ENCODE results near the gene JPH2. TPM values are rescaled to one million over a fixed set of nuclear protein-coding genes. Genes with fewer than 3 reads are reported as not detected.

Gene JPH2
- total RNA-seq, 2 experiments from 2014 or later: 0.07 TPM

GRCh38 chr20:44073675-44074071 lies 113.3 kb downstream of the JPH2 start:
- no peaks in the 10 kb centered on the region for H3K27me3 Mint-ChIP-seq
- H3K4me3 Mint-ChIP-seq: no peak overlapping the region
- no peak for ATAC-seq
- no peak for DNase-seq
- peaks cover 70% of the 10 kb centered on the region for H3K4me1 Mint-ChIP-seq
- intact Hi-C loops (cut with DNase I, micrococcal nuclease): no loop called here
- ChIA-PET CTCF (no interaction called here), POLR2A (interaction anchor here (1.2 kb wide), 1 partner anchor 323 kb away, joined by 3 read pairs; no protein-coding TSS in a partner anchor)
- H3K27ac Mint-ChIP-seq: peak overlapping the region; percentile 0
- H3K36me3 Mint-ChIP-seq (ENCODE audit: low read depth): no peaks in the 10 kb centered on the region
- no peaks in the 10 kb centered on the region for H3K9me3 Mint-ChIP-seq (ENCODE audit: low read depth)

- Mint-ChIP-seq H3K4me3 (no peak overlapping the region), H3K27me3 (no peaks in the 10 kb centered on the region), H3K27ac (peak overlapping the region; percentile 0), H3K9me3 (ENCODE audit: low read depth) (no peaks in the 10 kb centered on the region), H3K36me3 (ENCODE audit: low read depth) (no peaks in the 10 kb centered on the region), H3K4me1 (peaks cover 71% of the 10 kb centered on the region)
- ChIA-PET CTCF (no interaction called here), POLR2A (interaction anchor here (1.2 kb wide), 1 partner anchor 322 kb away, joined by 3 read pairs; no protein-coding TSS in a partner anchor)
- ATAC-seq: no peak
- intact Hi-C loops (cut with DNase I, micrococcal nuclease): no loop called here
- no peak for DNase-seq
Observed at GRCh38 chr20:44073011-44073674, 113.8 kb downstream of the JPH2 start.

GRCh38 chr20:44072384-44072783 lies 114.6 kb downstream of the JPH2 start:
- intact Hi-C loops (cut with DNase I, micrococcal nuclease): no loop called here

GRCh38 chr20:44071526-44072111 lies 115.4 kb downstream of the JPH2 start:
- POLR2A ChIA-PET: no interaction called here
- Mint-ChIP-seq H3K9me3 (ENCODE audit: low read depth) (no peaks in the 10 kb centered on the region), H3K4me1 (peaks cover 80% of the 10 kb centered on the region), H3K27ac (peak overlapping the region; percentile 37), H3K27me3 (no peaks in the 10 kb centered on the region), H3K4me3 (no peak overlapping the region), H3K36me3 (ENCODE audit: low read depth) (no peaks in the 10 kb centered on the region)
- CTCF ChIA-PET: interaction anchor here (0.6 to 0.7 kb wide), 3 partner anchors 18 to 79 kb away, joined by 3 read pairs; no protein-coding TSS in a partner anchor
- ATAC-seq: no peak
- intact Hi-C loops (cut with DNase I, micrococcal nuclease): no loop called here
- DNase-seq: no peak

More at GRCh38 chr20:44072384-44072783, 114.6 kb downstream of the JPH2 start:
- H3K4me3 Mint-ChIP-seq: no peak overlapping the region
- no peaks in the 10 kb centered on the region for H3K36me3 Mint-ChIP-seq (ENCODE audit: low read depth)
- DNase-seq (no peak), ATAC-seq (no peak)
- POLR2A ChIA-PET: no interaction called here
- peaks cover 78% of the 10 kb centered on the region for H3K4me1 Mint-ChIP-seq
- CTCF ChIA-PET: interaction anchor here (0.6 kb wide), 1 partner anchor 48 kb away, joined by 3 read pairs; no protein-coding TSS in a partner anchor
- H3K27me3 Mint-ChIP-seq: no peaks in the 10 kb centered on the region
- no peaks in the 10 kb centered on the region for H3K9me3 Mint-ChIP-seq (ENCODE audit: low read depth)
- no peak overlapping the region for H3K27ac Mint-ChIP-seq

GRCh38 chr20:44071057-44071456 lies 115.9 kb downstream of the JPH2 start:
- H3K27ac Mint-ChIP-seq: no peak overlapping the region
- intact Hi-C loops (cut with DNase I, micrococcal nuclease): no loop called here
- no peaks in the 10 kb centered on the region for H3K36me3 Mint-ChIP-seq (ENCODE audit: low read depth)
- DNase-seq (no peak), ATAC-seq (no peak)
- H3K4me1 Mint-ChIP-seq: peaks cover 80% of the 10 kb centered on the region
- no peaks in the 10 kb centered on the region for H3K27me3 Mint-ChIP-seq
- ChIA-PET POLR2A (no interaction called here), CTCF (interaction anchor here (0.7 kb wide), 1 partner anchor 18 kb away, joined by 3 read pairs; no protein-coding TSS in a partner anchor)
- H3K4me3 Mint-ChIP-seq: no peak overlapping the region
- no peaks in the 10 kb centered on the region for H3K9me3 Mint-ChIP-seq (ENCODE audit: low read depth)

- Mint-ChIP-seq H3K4me3 (peak overlapping the region; percentile 61), H3K27ac (peak overlapping the region; percentile 94), H3K36me3 (ENCODE audit: low read depth) (no peaks in the 10 kb centered on the region), H3K4me1 (peaks cover 77% of the 10 kb centered on the region), H3K27me3 (no peaks in the 10 kb centered on the region), H3K9me3 (ENCODE audit: low read depth) (no peaks in the 10 kb centered on the region)
- intact Hi-C loops (cut with DNase I, micrococcal nuclease): no loop called here
- POLR2A ChIA-PET: interaction anchor here (1.4 kb wide), 1 partner anchor 319 kb away, joined by 4 read pairs; no protein-coding TSS in a partner anchor
- DNase-seq: peak; percentile 44
- CTCF ChIA-PET: interaction anchor here (1.0 to 1.7 kb wide), 4 partner anchors 8 to 25 kb away, joined by 3 to 6 read pairs (median 4); no protein-coding TSS in a partner anchor
- peak; percentile 37 for ATAC-seq
Observed at GRCh38 chr20:44070139-44070900, 116.7 kb downstream of the JPH2 start.

- ATAC-seq (peak; percentile 70), DNase-seq (peak; percentile 74)
- peak overlapping the region; percentile 61 for H3K4me3 Mint-ChIP-seq
- no peaks in the 10 kb centered on the region for H3K9me3 Mint-ChIP-seq (ENCODE audit: low read depth)
- H3K4me1 Mint-ChIP-seq: peaks cover 68% of the 10 kb centered on the region
- CTCF ChIA-PET: interaction anchor here (0.6 to 1.7 kb wide), 9 partner anchors 9 to 321 kb away, joined by 3 to 6 read pairs (median 3); no protein-coding TSS in a partner anchor
- H3K36me3 Mint-ChIP-seq (ENCODE audit: low read depth): no peaks in the 10 kb centered on the region
- peak overlapping the region; percentile 94 for H3K27ac Mint-ChIP-seq
- POLR2A ChIA-PET: interaction anchor here (0.7 to 1.4 kb wide), 2 partner anchors 318 to 347 kb away, joined by 4 read pairs; no protein-coding TSS in a partner anchor
- H3K27me3 Mint-ChIP-seq: no peaks in the 10 kb centered on the region
- intact Hi-C loops (cut with DNase I, micrococcal nuclease): loop anchor here (2.0 kb wide), 2 partner anchors 115 to 319 kb away; no protein-coding TSS in a partner anchor
Observed at GRCh38 chr20:44069203-44070011, 117.6 kb downstream of the JPH2 start.

- Mint-ChIP-seq H3K36me3 (ENCODE audit: low read depth) (no peaks in the 10 kb centered on the region), H3K4me1 (peaks cover 60% of the 10 kb centered on the region), H3K27ac (peak overlapping the region; percentile 94), H3K27me3 (no peaks in the 10 kb centered on the region), H3K4me3 (peak overlapping the region; percentile 61), H3K9me3 (ENCODE audit: low read depth) (no peaks in the 10 kb centered on the region)
- peak; percentile 10 for ATAC-seq
- POLR2A ChIA-PET: interaction anchor here (0.7 to 1.4 kb wide), 2 partner anchors 317 to 346 kb away, joined by 4 read pairs; no protein-coding TSS in a partner anchor
- peak; percentile 24 for DNase-seq
- CTCF ChIA-PET: interaction anchor here (0.5 to 1.7 kb wide), 8 partner anchors 10 to 320 kb away, joined by 3 to 6 read pairs (median 4); no protein-coding TSS in a partner anchor
- intact Hi-C loops (cut with DNase I, micrococcal nuclease): loop anchor here (2.0 kb wide), 2 partner anchors 114 to 318 kb away; no protein-coding TSS in a partner anchor
Observed at GRCh38 chr20:44068316-44069201, 118.4 kb downstream of the JPH2 start.

- Mint-ChIP-seq H3K4me3 (no peak overlapping the region), H3K36me3 (ENCODE audit: low read depth) (no peaks in the 10 kb centered on the region), H3K9me3 (ENCODE audit: low read depth) (no peaks in the 10 kb centered on the region), H3K27ac (no peak overlapping the region), H3K27me3 (no peaks in the 10 kb centered on the region), H3K4me1 (peaks cover 52% of the 10 kb centered on the region)
- ATAC-seq (no peak), DNase-seq (no peak)
- intact Hi-C loops (cut with DNase I, micrococcal nuclease): loop anchor here (2.0 kb wide), 2 partner anchors 113 to 317 kb away; no protein-coding TSS in a partner anchor
- POLR2A ChIA-PET: no interaction called here
- CTCF ChIA-PET: interaction anchor here (0.7 kb wide), 1 partner anchor 13 kb away, joined by 5 read pairs; no protein-coding TSS in a partner anchor
Observed at GRCh38 chr20:44067650-44068081, 119.3 kb downstream of the JPH2 start.
